IgD-negative memory B cell (primary cell): Measurements from ENCODE around the gene PEX13. TPM values are rescaled to one million over a fixed set of nuclear protein-coding genes. Genes with fewer than 3 reads are reported as not detected.
"Not testable (repeated sequence)": the region's sequence is repeated elsewhere in the genome, so short reads cannot be mapped to it uniquely, and the experiment has no call there.

Experiments
- H3K27ac Mint-ChIP-seq, 3 donors: one replicate each; pipeline ENCODE4 v1.8.0; 2020 to 2022; ENCODE audit warnings: mild to moderate bottlenecking in 3 of 3, mixed read lengths in 3 of 3, moderate library complexity in 1 of 3
- H3K27me3 Mint-ChIP-seq: one replicate; pipeline ENCODE4 v1.8.0; 2021; ENCODE audit warnings: mixed read lengths
- H3K36me3 Mint-ChIP-seq: one replicate; pipeline ENCODE4 v1.8.0; 2020; ENCODE audit warnings: mild to moderate bottlenecking, mixed read lengths
- H3K4me1 Mint-ChIP-seq, 3 donors: one replicate each; pipeline ENCODE4 v1.8.0; 2020 to 2022; ENCODE audit warnings: mixed read lengths in 3 of 3, mild to moderate bottlenecking in 1 of 3
- H3K4me3 Mint-ChIP-seq, 4 donors: one replicate each; pipeline ENCODE4 v1.8.0; 2020 to 2022; ENCODE audit warnings: mild to moderate bottlenecking in 4 of 4, mixed read lengths in 4 of 4, moderate library complexity in 3 of 4
- H3K9me3 Mint-ChIP-seq, 3 donors: one replicate each; pipeline ENCODE4 v1.8.0; 2020 to 2021; ENCODE audit warnings: mixed read lengths in 3 of 3, mild to moderate bottlenecking in 1 of 3
- polyA plus RNA-seq: library from polyadenylated mRNA; unstranded; fragments of 300-500 nt; fragmentation: Illumina TruSeq; gene quantifications from one replicate; pipeline ENCODE4 v1.2.3, GENCODE V29; 2021

Gene PEX13
- polyA plus RNA-seq, 1 donor from 2014 or later = 10.0 TPM

DNA sequence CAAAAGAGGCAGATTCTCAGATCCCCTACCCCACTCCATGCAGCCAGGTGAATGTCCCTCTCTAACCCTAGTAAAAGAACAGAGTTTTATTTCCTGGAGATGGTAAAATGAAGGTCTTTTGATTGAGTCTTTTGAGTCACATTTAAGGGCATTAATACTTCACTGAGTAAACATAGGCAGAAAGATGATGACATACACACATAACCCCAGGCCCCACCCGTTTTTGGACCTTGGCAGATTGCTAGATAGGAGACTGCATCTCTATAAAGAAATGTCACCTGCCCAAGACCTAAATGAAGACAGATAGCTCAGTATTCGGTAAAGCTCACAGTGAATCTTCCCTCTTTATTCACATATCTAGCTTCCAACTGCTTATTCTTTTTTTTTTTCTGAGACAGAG, 28.3 kb upstream of the PEX13 start:
- peak overlapping the region in 2 of 3 donors; percentile 50 to 62 for H3K27ac Mint-ChIP-seq
- peaks cover 3% of the 10 kb centered on the region for H3K27me3 Mint-ChIP-seq
- no peak overlapping the region for H3K4me3 Mint-ChIP-seq
- peaks cover 0 to 5% (median 0%) of the 10 kb centered on the region in 3 donors for H3K9me3 Mint-ChIP-seq
- peaks cover 2% of the 10 kb centered on the region for H3K36me3 Mint-ChIP-seq
- peaks cover 34 to 43% (median 40%) of the 10 kb centered on the region in 3 donors for H3K4me1 Mint-ChIP-seq

DNA sequence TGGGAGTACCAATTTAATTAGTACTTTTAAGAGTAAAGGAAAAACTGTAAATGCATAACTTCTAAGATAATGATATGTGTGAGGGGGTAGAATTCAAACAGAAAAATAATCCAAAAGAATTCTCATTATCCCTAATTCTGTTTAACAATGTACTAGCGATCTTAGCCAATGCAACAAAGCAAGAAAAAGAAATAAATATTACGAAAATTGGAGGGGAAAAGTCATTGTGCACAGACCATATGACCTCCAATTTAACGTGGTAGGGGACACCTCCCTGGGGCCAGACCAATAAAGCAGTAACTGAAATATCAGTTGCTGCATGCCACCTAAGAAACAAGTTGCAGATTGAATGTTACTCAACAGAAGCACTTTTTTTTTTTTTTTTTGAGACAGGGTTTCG, 25.9 kb upstream of the PEX13 start:
- Mint-ChIP-seq H3K4me3 (no peak overlapping the region), H3K9me3 (peaks cover 0 to 5% (median 0%) of the 10 kb centered on the region in 3 donors), H3K27me3 (peaks cover 3% of the 10 kb centered on the region), H3K4me1 (peaks cover 41 to 50% (median 48%) of the 10 kb centered on the region in 3 donors), H3K36me3 (peaks cover 2% of the 10 kb centered on the region), H3K27ac (no peak overlapping the region)

DNA sequence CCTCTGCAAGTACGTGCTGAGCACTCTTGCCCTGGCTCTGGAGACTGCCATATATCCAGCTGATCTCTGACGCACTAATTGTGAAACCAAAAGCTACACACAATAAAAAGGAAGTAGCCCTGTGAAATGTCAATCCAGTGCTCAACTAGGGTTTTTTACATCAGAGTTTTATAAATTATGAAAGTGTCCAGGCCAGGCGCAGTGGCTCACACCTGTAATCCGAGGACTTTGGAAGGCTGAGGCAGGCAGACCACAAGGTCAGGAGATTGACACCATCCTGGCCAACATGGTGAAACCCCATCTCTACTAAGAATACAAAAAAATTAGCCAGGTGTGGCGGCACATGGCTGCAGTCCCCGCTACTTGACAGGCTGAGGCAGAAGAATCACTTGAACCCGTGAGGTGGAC, 24.5 kb upstream of the PEX13 start:
- peaks cover 2% of the 10 kb centered on the region for H3K36me3 Mint-ChIP-seq
- H3K27ac Mint-ChIP-seq = peak overlapping the region; percentile 96 to 100 (median 97)
- peaks cover 30 to 47% (median 43%) of the 10 kb centered on the region in 3 donors for H3K4me1 Mint-ChIP-seq
- H3K27me3 Mint-ChIP-seq = no peaks in the 10 kb centered on the region
- peak overlapping the region; percentile 71 to 92 (median 80) for H3K4me3 Mint-ChIP-seq
- peaks cover 0 to 5% (median 0%) of the 10 kb centered on the region in 3 donors for H3K9me3 Mint-ChIP-seq

DNA sequence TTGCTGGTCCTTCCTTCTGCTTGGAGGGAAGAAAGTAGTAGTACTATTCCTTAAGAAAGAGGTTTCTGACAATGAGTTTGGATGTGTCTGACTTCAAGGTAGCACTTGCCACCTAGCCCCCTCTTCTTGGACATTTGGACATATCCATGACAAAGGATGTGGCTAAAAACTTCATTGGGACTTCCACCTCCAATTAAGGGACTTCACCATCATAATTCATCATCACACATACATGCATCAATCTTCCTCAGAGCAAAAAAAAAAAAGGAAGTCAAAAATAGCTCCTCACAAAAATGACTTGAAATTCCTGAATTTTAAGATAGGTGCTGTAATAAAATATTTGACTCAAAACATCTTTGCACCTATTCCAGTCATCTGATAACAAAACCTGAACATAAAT, 23.4 kb upstream of the PEX13 start:
- H3K36me3 Mint-ChIP-seq = peaks cover 2% of the 10 kb centered on the region
- H3K4me1 Mint-ChIP-seq = peaks cover 36 to 47% (median 46%) of the 10 kb centered on the region in 3 donors
- peak overlapping the region; percentile 96 to 100 (median 97) for H3K27ac Mint-ChIP-seq
- peak overlapping the region in 1 of 4 donors; percentile 56 for H3K4me3 Mint-ChIP-seq
- H3K9me3 Mint-ChIP-seq = peaks cover 0 to 5% (median 0%) of the 10 kb centered on the region in 3 donors
- H3K27me3 Mint-ChIP-seq = no peaks in the 10 kb centered on the region

DNA sequence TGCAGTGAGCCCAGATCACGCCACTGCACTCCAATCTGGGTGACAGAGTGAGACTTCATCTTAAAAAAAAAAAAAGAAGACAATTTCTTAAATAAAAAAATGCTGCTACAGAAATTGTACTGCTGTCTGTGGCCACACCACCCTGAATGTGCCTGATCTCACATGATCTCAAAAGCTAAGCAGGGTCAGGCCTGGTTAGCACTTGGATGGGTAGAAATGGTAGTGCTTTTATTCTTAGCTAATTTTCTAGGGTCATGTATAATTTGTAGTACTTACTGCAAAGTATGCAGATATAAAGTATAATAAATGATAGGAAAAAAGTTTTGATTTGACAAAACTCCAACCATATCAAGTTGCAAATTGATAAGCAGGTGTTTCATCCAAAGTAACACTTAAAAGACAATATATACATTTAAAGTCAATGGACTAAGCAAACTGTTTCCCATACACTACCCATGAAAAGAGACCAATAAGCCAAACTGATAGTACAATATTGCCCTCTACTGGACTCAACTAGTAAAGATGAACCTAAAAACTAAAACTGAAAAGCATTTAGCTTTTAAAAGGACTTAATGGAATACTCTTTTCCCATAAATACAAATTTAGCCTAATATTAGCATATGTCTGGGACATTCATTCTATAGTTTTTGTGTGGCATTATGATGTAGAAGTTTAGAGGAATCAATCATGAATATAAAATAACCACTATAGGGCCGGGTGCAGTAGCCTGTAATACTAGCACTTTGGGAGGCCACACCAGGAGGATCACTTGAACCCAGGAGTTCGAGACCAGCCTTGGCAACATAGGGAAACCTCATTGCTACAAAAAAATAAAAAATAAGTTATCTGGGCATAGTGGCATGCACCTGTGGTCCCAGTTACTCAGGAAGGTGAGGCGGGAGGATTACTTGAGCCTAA, 18.6 kb upstream of the PEX13 start:
- Mint-ChIP-seq H3K9me3 (no peaks in the 10 kb centered on the region), H3K27ac (peak overlapping the region; percentile 47 to 89 (median 73)), H3K4me1 (peaks cover 24 to 30% (median 29%) of the 10 kb centered on the region in 3 donors), H3K36me3 (peaks cover 2% of the 10 kb centered on the region), H3K4me3 (no peak overlapping the region), H3K27me3 (no peaks in the 10 kb centered on the region)

DNA sequence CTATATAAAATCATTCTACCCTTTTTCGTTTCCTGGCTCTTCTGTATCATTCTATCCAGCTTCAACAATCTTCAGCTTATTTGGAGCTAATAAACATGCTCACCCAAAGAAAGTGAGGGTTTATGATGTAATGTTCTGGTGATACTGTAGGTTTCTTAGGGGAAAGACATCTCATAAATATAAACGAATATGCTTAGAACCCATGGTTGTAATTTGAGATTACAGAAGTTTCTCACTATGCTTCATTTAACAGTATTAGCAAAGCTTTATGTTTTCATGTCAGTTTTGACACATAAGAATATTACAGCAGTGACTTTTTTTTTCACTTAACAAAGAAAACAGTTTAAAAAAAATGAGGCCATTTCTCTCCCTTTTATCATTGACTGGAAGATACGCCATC, 11.8 kb upstream of the PEX13 start:
- Mint-ChIP-seq H3K9me3 (no peaks in the 10 kb centered on the region), H3K4me1 (no peaks in the 10 kb centered on the region), H3K4me3 (no peak overlapping the region), H3K36me3 (peaks cover 2% of the 10 kb centered on the region), H3K27ac (no peak overlapping the region), H3K27me3 (no peaks in the 10 kb centered on the region)

DNA sequence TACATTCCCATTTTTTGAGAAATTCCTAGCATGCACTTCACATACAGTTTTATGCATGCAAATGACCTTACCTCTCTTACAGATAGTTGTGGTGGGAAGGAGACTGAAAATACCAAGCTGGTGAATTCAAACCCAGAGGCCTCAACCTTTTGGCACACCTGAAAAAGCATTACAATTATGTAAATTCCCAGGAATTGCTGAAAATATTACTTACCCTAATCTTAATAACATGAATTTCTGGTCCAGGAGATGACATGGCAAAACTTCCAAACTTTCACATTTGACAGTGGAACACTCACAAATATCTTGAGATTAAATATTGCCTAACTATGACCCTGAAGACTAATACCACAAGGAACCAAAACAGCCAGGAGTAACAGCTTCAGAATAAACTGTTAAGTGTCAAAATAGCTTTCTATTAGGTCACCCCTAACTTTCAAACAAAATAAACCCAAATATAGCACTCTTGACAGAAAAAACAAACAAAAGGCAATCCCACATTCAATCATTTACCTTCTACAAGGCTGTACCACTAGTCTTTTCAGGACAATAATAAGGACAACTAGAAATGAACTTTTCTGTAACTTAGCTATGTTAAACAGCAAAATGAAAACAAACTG, 10.9 kb upstream of the PEX13 start:
- Mint-ChIP-seq H3K4me3 (no peak overlapping the region), H3K27me3 (no peaks in the 10 kb centered on the region), H3K27ac (no peak overlapping the region), H3K9me3 (no peaks in the 10 kb centered on the region), H3K36me3 (peaks cover 2% of the 10 kb centered on the region), H3K4me1 (no peaks in the 10 kb centered on the region)

DNA sequence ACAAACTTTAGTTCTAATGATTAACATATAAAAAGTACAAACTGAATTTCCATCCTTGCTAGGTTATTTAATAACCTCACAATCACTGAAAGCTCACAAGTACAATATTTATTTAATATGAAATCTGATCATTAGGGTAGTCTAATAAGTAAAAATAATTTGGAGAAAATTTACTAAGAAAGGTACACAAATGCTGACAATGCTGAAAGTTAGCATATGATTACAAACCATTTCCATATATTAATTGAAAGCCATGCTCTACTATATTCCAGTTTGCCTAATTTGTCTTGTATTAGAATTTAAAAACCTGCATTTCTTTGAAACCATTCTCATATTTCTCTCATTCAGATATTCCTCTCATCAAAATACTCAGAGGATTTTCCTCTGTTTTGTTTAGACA, 8.2 kb upstream of the PEX13 start:
- Mint-ChIP-seq H3K36me3 (no peaks in the 10 kb centered on the region), H3K27ac (no peak overlapping the region), H3K4me1 (peaks cover 0 to under 1% (median 0%) of the 10 kb centered on the region in 3 donors), H3K9me3 (no peaks in the 10 kb centered on the region), H3K27me3 (no peaks in the 10 kb centered on the region), H3K4me3 (no peak overlapping the region)

DNA sequence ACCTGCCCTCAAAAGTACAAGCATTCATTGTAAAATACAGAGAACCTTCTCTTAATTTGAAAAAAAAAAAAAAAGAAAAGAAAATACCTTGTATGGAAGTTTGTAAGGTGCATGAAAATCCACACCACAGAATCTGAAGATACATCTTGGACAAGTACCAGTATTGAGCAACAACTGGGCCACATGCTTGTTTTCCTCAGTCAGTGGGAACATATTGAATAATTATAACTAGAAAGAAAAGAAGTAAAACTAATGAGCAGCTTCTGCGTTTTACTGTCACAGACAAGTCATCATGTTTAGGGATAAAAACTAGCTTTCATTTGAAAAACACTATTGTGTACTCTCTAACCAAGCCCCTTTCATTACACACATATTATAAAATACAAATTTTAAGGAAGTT, 5.8 kb upstream of the PEX13 start:
- H3K9me3 Mint-ChIP-seq = no peaks in the 10 kb centered on the region
- no peaks in the 10 kb centered on the region for H3K27me3 Mint-ChIP-seq
- H3K4me1 Mint-ChIP-seq = peaks cover 3 to 11% (median 8%) of the 10 kb centered on the region in 3 donors
- H3K4me3 Mint-ChIP-seq = no peak overlapping the region
- peaks cover 2% of the 10 kb centered on the region for H3K36me3 Mint-ChIP-seq
- no peak overlapping the region for H3K27ac Mint-ChIP-seq

DNA sequence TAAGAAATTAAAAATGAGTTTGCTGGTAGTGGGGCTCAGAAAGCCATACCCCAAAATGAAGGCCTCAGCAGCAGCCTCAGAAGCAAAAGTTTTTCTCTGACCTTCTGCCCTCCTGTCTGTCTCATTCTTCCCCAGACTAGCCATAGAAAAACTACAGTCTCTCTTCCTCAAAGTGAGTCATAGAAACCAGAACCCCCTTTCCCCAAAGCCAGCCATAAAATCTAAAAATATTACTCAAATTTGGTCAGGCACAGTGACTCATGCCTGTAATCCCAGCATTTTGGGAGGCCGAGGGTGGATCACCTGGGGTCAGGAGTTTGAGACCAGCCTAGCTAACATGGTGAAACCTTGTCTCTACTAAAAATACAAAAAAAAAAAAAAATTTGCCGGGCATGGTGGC, 5.2 kb upstream of the PEX13 start:
- not testable (repeated sequence) for H3K4me3 Mint-ChIP-seq, H3K36me3 Mint-ChIP-seq, H3K27ac Mint-ChIP-seq, H3K27me3 Mint-ChIP-seq, H3K9me3 Mint-ChIP-seq
- peaks cover 3 to 11% (median 10%) of the 10 kb centered on the region in 3 donors for H3K4me1 Mint-ChIP-seq

DNA sequence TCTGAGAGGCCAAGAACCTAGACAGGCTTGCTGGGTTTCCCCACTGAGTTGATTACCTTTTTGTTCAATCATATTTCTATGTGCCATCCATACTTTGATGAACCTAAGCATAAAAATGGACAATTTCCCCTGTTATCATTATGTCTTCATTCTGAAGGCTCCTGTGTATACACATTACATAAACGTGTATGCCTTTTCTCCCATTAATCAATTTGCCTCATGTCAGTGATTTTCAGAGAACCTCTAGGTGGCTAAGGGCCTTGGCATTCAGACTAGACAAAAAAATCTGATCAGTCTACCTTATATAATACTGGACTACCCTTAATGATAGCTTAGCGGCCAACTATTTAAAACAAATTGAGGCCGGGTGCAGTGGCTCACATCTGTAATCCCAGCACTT, 4.1 kb upstream of the PEX13 start:
- no peak overlapping the region for H3K27ac Mint-ChIP-seq
- peaks cover 4 to 16% (median 10%) of the 10 kb centered on the region in 3 donors for H3K4me1 Mint-ChIP-seq
- H3K4me3 Mint-ChIP-seq = peak overlapping the region in 1 of 4 donors; percentile 96
- no peaks in the 10 kb centered on the region for H3K9me3 Mint-ChIP-seq
- no peaks in the 10 kb centered on the region for H3K27me3 Mint-ChIP-seq
- peaks cover 2% of the 10 kb centered on the region for H3K36me3 Mint-ChIP-seq

DNA sequence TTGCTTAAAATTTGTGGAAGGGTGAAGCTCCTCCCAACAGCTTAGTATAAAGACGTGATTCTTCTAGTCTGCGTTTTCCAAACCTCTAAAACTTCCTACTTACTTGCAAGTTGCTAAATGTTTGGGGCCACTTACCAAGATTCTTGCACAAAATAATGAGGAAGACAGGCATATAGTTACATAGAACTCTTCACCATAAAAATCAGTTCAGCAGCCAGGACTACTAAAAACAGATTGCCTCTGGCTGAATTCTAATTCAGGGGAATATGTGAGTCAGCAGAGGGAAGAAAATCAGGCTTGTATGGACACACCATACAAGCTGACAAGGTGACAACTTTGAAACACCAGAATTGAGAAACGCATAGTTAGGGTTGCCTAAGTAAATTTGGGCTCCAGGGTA, 2.8 kb upstream of the PEX13 start:
- Mint-ChIP-seq H3K36me3 (peaks cover 2% of the 10 kb centered on the region), H3K27ac (peak overlapping the region in 2 of 3 donors; percentile 14 to 27), H3K9me3 (no peaks in the 10 kb centered on the region), H3K27me3 (no peaks in the 10 kb centered on the region), H3K4me3 (peak overlapping the region in 3 of 4 donors; percentile 17 to 96 (median 33)), H3K4me1 (peaks cover 16 to 29% (median 20%) of the 10 kb centered on the region in 3 donors)

DNA sequence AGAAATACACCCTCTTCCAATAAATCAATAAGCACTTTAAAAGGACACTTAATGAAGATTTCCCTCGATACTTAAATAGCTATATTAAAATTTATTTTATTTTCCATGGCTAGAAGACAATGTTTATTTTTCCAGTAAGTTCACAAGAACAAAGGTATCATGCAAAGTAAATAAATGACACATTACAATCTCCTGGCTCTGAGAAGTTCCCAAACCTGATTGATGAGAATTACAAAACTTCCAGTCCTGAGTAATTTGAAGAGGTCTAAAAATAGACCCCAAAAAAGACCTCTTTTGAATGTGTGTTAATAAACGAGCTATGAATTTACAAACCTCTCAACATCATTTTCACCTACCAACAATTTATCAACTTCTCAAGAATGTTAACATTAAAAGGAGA, 1.5 kb upstream of the PEX13 start:
- H3K4me3 Mint-ChIP-seq = peak overlapping the region in 3 of 4 donors; percentile 96 to 100 (median 100)
- peaks cover 2% of the 10 kb centered on the region for H3K36me3 Mint-ChIP-seq
- peaks cover 19 to 30% (median 21%) of the 10 kb centered on the region in 3 donors for H3K4me1 Mint-ChIP-seq
- no peaks in the 10 kb centered on the region for H3K27me3 Mint-ChIP-seq
- no peaks in the 10 kb centered on the region for H3K9me3 Mint-ChIP-seq
- peak overlapping the region in 1 of 3 donors; percentile 59 for H3K27ac Mint-ChIP-seq

DNA sequence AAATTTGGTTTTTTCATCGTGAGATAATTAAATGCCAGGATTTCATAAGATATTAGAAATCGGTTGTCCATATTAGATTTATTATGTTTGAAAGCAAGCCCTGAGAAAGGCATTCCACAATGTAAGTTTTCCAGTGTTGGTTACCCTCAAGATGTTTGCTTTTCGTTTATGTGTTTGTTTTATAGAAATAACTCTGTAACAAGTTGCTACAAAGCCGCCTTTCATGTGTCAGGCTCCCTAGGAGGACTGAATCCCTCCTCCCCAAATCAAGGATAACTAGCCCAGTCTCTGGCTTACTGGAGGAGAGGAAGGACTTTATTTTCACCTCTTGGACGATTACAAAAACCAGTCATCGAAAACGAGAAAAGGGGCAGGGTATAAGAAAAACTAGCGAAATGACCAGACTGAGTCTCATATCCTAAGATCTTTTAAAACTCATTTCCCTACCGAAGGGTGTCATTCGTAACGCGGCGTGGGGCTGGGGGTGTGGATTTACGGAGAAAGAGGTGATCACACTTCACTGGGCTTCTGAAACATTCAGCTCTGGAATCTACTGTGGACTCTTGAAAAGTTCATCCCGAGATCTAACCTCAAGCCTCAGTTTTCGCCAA, 1.0 kb upstream of the PEX13 start:
- Mint-ChIP-seq H3K9me3 (no peaks in the 10 kb centered on the region), H3K4me1 (peaks cover 20 to 30% (median 21%) of the 10 kb centered on the region in 3 donors), H3K4me3 (peak overlapping the region; percentile 96 to 100 (median 100)), H3K27ac (peak overlapping the region; percentile 59 to 98 (median 95)), H3K27me3 (no peaks in the 10 kb centered on the region), H3K36me3 (peaks cover 2% of the 10 kb centered on the region)

DNA sequence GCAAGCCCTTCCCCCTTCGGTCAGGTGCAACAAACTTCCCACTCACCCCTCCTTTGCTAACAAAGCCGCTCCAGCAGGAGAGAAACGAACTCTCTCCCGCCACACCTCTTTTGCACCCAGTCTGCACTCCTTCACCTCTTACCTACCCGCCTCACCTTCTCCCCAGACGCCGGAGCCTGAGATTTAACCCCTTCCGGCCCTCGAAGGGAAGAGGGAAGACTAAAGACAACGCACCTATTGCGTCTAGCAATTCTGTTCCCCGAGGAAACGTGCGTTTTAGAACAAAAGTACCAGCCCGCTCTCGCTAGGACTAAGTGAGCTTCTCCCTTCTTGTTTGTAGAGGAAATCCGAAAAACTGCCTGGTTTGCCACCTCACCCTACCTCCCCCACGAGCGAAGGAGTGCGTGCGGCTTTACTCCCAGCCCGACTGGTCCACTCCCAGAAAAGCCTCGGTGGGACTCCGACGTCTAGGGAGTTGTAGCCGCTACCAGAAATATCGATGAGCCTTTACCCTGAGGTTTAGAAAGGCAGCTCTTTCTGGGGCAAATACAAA, 441 bp upstream of the PEX13 start:
- H3K4me3 Mint-ChIP-seq = peak overlapping the region; percentile 96 to 100 (median 100)
- H3K27ac Mint-ChIP-seq = peak overlapping the region; percentile 59 to 98 (median 95)
- H3K36me3 Mint-ChIP-seq = peaks cover 2% of the 10 kb centered on the region
- peaks cover 20 to 34% (median 21%) of the 10 kb centered on the region in 3 donors for H3K4me1 Mint-ChIP-seq
- H3K9me3 Mint-ChIP-seq = no peaks in the 10 kb centered on the region
- H3K27me3 Mint-ChIP-seq = no peaks in the 10 kb centered on the region
